ENCODE measurements around the gene ZCCHC7. TPM values are rescaled to one million over a fixed set of nuclear protein-coding genes. Genes with fewer than 3 reads are reported as not detected.

The ZCCHC7 gene
- total and polyA plus RNA-seq, 2 experiments from 2014 or later: 29.8 to 38.8 TPM

- peaks cover 52% of the 10 kb centered on the region for H3K4me1 ChIP-seq (ENCODE audit: insufficient read depth)
- DNase-seq (ENCODE audit: low spot score) (peak; percentile 26), ATAC-seq (peak; percentile 63)
- no peaks in the 10 kb centered on the region for H4K20me1 ChIP-seq (replicated peaks; ENCODE audit: insufficient read depth)
- H3K36me3 ChIP-seq (ENCODE audit: insufficient read depth): no peaks in the 10 kb centered on the region
- H3K79me2 ChIP-seq (replicated peaks; ENCODE audit: insufficient read depth): peaks cover 35% of the 10 kb centered on the region
- peak overlapping the region; percentile 29; the same call in 1 of the 2 replicates for H3K4me2 ChIP-seq
- no peak overlapping the region for H3K4me3 Mint-ChIP-seq
- peaks cover 51% of the 10 kb centered on the region for H3K4me1 Mint-ChIP-seq
- H3F3A ChIP-seq (replicated peaks; ENCODE audit: low read depth): no peaks in the 10 kb centered on the region
- H3K27ac Mint-ChIP-seq: no peak overlapping the region
- H2AFZ ChIP-seq: no peak overlapping the region
- no peak overlapping the region for H3K27ac ChIP-seq (ENCODE audit: low read depth)
- peaks cover 9% of the 10 kb centered on the region for H3K27me3 Mint-ChIP-seq (ENCODE audit: insufficient read depth, low read depth, poor library complexity)
- no peaks in the 10 kb centered on the region for H3K27me3 ChIP-seq (ENCODE audit: insufficient read depth)
- TF ChIP-seq CREB1 (CRISPR knock-in tag; IDR thresholded peaks at IDR 0.05; ENCODE audit: low read depth): no peak
- H3K36me3 Mint-ChIP-seq (ENCODE audit: low read depth): peaks cover 21% of the 10 kb centered on the region
- no peaks in the 10 kb centered on the region for H3K9me2 ChIP-seq (ENCODE audit: insufficient read depth)
- peaks cover 17% of the 10 kb centered on the region; the same call in 2 of the 3 replicates for H3K9me3 Mint-ChIP-seq
- H3K4me3 ChIP-seq: no peak overlapping the region
These were observed 81.2 kb downstream of the ZCCHC7 start for GRCh38 chr9:37201581-37201980.

- H3F3A ChIP-seq (replicated peaks; ENCODE audit: low read depth): no peaks in the 10 kb centered on the region
- no peaks in the 10 kb centered on the region for H3K9me2 ChIP-seq (ENCODE audit: insufficient read depth)
- H3K27me3 Mint-ChIP-seq (ENCODE audit: insufficient read depth, low read depth, poor library complexity): peaks cover 11% of the 10 kb centered on the region
- no peak for ATAC-seq
- no peaks in the 10 kb centered on the region for H3K36me3 ChIP-seq (ENCODE audit: insufficient read depth)
- H4K20me1 ChIP-seq (replicated peaks; ENCODE audit: insufficient read depth): no peaks in the 10 kb centered on the region
- H3K27me3 ChIP-seq (ENCODE audit: insufficient read depth): no peaks in the 10 kb centered on the region
- peaks cover 49% of the 10 kb centered on the region for H3K4me1 Mint-ChIP-seq
- no peak overlapping the region for H3K27ac Mint-ChIP-seq
- H2AFZ ChIP-seq: no peak overlapping the region
- H3K27ac ChIP-seq (ENCODE audit: low read depth): no peak overlapping the region
- H3K4me3 Mint-ChIP-seq: no peak overlapping the region
- H3K4me1 ChIP-seq (ENCODE audit: insufficient read depth): peaks cover 47% of the 10 kb centered on the region
- no peak overlapping the region for H3K4me2 ChIP-seq
- DNase-seq (ENCODE audit: low spot score): no peak
- H3K79me2 ChIP-seq (replicated peaks; ENCODE audit: insufficient read depth): peaks cover 39% of the 10 kb centered on the region
- peaks cover 17% of the 10 kb centered on the region; the same call in 2 of the 3 replicates for H3K9me3 Mint-ChIP-seq
- H3K4me3 ChIP-seq: no peak overlapping the region
- H3K36me3 Mint-ChIP-seq (ENCODE audit: low read depth): peaks cover 21% of the 10 kb centered on the region
- no peak for TF ChIP-seq POLR2AphosphoS5 (IDR thresholded peaks at IDR 0.05; ENCODE audit: low read depth)
- TF ChIP-seq NANOG (IDR thresholded peaks at IDR 0.05; ENCODE audit: borderline replicate concordance): no peak
- no peak for TF ChIP-seq REST (IDR thresholded peaks at IDR 0.05; ENCODE audit: unreplicated experiment)
- TF ChIP-seq, protein P1, sequence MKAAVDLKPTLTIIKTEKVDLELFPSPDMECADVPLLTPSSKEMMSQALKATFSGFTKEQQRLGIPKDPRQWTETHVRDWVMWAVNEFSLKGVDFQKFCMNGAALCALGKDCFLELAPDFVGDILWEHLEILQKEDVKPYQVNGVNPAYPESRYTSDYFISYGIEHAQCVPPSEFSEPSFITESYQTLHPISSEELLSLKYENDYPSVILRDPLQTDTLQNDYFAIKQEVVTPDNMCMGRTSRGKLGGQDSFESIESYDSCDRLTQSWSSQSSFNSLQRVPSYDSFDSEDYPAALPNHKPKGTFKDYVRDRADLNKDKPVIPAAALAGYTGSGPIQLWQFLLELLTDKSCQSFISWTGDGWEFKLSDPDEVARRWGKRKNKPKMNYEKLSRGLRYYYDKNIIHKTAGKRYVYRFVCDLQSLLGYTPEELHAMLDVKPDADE (IDR thresholded peaks at IDR 0.05): no peak
- no peak for TF ChIP-seq ZNF114 (CRISPR knock-in tag; IDR thresholded peaks at IDR 0.05)
- no peak for TF ChIP-seq ZNF331 (CRISPR knock-in tag; IDR thresholded peaks at IDR 0.05; ENCODE audit: low read depth)
- TF ChIP-seq STAT1 (IDR thresholded peaks at IDR 0.05; ENCODE audit: unreplicated experiment): no peak
- no peak for TF ChIP-seq EZH2phosphoT487 (IDR thresholded peaks at IDR 0.05; ENCODE audit: unreplicated experiment)
- TF ChIP-seq, protein P2, sequence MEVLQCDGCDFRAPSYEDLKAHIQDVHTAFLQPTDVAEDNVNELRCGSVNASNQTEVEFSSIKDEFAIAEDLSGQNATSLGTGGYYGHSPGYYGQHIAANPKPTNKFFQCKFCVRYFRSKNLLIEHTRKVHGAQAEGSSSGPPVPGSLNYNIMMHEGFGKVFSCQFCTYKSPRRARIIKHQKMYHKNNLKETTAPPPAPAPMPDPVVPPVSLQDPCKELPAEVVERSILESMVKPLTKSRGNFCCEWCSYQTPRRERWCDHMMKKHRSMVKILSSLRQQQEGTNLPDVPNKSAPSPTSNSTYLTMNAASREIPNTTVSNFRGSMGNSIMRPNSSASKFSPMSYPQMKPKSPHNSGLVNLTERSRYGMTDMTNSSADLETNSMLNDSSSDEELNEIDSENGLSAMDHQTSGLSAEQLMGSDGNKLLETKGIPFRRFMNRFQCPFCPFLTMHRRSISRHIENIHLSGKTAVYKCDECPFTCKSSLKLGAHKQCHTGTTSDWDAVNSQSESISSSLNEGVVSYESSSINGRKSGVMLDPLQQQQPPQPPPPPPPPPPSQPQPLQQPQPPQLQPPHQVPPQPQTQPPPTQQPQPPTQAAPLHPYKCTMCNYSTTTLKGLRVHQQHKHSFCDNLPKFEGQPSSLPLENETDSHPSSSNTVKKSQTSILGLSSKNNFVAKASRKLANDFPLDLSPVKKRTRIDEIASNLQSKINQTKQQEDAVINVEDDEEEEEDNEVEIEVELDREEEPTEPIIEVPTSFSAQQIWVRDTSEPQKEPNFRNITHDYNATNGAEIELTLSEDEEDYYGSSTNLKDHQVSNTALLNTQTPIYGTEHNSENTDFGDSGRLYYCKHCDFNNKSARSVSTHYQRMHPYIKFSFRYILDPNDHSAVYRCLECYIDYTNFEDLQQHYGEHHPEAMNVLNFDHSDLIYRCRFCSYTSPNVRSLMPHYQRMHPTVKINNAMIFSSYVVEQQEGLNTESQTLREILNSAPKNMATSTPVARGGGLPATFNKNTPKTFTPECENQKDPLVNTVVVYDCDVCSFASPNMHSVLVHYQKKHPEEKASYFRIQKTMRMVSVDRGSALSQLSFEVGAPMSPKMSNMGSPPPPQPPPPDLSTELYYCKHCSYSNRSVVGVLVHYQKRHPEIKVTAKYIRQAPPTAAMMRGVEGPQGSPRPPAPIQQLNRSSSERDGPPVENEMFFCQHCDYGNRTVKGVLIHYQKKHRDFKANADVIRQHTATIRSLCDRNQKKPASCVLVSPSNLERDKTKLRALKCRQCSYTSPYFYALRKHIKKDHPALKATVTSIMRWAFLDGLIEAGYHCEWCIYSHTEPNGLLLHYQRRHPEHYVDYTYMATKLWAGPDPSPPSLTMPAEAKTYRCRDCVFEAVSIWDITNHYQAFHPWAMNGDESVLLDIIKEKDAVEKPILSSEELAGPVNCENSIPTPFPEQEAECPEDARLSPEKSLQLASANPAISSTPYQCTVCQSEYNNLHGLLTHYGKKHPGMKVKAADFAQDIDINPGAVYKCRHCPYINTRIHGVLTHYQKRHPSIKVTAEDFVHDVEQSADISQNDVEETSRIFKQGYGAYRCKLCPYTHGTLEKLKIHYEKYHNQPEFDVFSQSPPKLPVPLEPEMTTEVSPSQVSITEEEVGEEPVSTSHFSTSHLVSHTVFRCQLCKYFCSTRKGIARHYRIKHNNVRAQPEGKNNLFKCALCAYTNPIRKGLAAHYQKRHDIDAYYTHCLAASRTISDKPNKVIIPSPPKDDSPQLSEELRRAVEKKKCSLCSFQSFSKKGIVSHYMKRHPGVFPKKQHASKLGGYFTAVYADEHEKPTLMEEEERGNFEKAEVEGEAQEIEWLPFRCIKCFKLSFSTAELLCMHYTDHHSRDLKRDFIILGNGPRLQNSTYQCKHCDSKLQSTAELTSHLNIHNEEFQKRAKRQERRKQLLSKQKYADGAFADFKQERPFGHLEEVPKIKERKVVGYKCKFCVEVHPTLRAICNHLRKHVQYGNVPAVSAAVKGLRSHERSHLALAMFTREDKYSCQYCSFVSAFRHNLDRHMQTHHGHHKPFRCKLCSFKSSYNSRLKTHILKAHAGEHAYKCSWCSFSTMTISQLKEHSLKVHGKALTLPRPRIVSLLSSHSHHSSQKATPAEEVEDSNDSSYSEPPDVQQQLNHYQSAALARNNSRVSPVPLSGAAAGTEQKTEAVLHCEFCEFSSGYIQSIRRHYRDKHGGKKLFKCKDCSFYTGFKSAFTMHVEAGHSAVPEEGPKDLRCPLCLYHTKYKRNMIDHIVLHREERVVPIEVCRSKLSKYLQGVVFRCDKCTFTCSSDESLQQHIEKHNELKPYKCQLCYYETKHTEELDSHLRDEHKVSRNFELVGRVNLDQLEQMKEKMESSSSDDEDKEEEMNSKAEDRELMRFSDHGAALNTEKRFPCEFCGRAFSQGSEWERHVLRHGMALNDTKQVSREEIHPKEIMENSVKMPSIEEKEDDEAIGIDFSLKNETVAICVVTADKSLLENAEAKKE (CRISPR knock-in tag; IDR thresholded peaks at IDR 0.05): no peak
These were observed 81.7 kb downstream of the ZCCHC7 start for GRCh38 chr9:37202091-37202490.
